IMR-90 (cell line): ENCODE measurements around the gene OXCT2. TPM values are rescaled to one million over a fixed set of nuclear protein-coding genes. Genes with fewer than 3 reads are reported as not detected.

Source experiments
- ATAC-seq: fragments of 200-7000 bp; cut with Tn5 transposase; 2 replicates; pipeline ENCODE4 v1.9.1; 2020; ENCODE audit warnings: low read depth, mild to moderate bottlenecking, moderate library complexity
- BruUV-seq: library from RNA; stranded (reverse); fragments of 400-500 nt; replicated peaks from 2 replicates; lab custom pipeline; 2021; lab: Mats Ljungman, UMichigan
- CTCF ChIA-PET: fragments of 300-600 bp; formaldehyde crosslinking; extraction: SDS; loops from one replicate; lab custom pipeline; 2021; ENCODE audit warnings: antibody characterized with exemption; lab: Yijun Ruan, JAX
- POLR2A ChIA-PET: fragments of 300-600 bp; sonication (Branson Sonifier 250); formaldehyde crosslinking; loops from one replicate; lab custom pipeline; 2022; ENCODE audit warnings: antibody characterized with exemption; ENCODE audit not compliant: unreplicated experiment; lab: Charles Lee
- DNase-seq: peaks from one replicate; pipeline ENCODE4 v3.0.0; 2013
- H2AFZ ChIP-seq: replicated peaks from 2 replicates; pipeline ENCODE3; 2013; ENCODE audit warnings: low read length, mild to moderate bottlenecking; ENCODE audit not compliant: poor library complexity
- H2AK5ac ChIP-seq: 2 replicates; pipeline ENCODE4 v1.6.1; 2013; ENCODE audit warnings: low read depth, low read length, inconsistent platforms
- H2AK9ac ChIP-seq: replicated peaks from 2 replicates; pipeline ENCODE3; 2013; ENCODE audit warnings: mild to moderate bottlenecking, low read depth, low read length, moderate library complexity; ENCODE audit not compliant: poor library complexity
- H2BK120ac ChIP-seq: 2 replicates; pipeline ENCODE4 v1.6.1; 2013; ENCODE audit warnings: low read depth, low read length, inconsistent platforms
- H2BK15ac ChIP-seq: 3 replicates; pipeline ENCODE4 v1.6.1; 2013; ENCODE audit warnings: low read depth, low read length, inconsistent platforms
- H2BK20ac ChIP-seq: 2 replicates; pipeline ENCODE4 v1.6.1; 2013; ENCODE audit warnings: low read depth, mild to moderate bottlenecking, inconsistent platforms, low read length, moderate library complexity
- H2BK5ac ChIP-seq: 2 replicates; pipeline ENCODE4 v1.6.1; 2013; ENCODE audit warnings: mild to moderate bottlenecking, low read depth, low read length, inconsistent platforms; ENCODE audit not compliant: poor library complexity, severe bottlenecking
- H3K14ac ChIP-seq: replicated peaks from 2 replicates; pipeline ENCODE4 v1.6.1; 2013; ENCODE audit warnings: low read depth, low read length, inconsistent platforms
- H3K18ac ChIP-seq: 2 replicates; pipeline ENCODE4 v1.6.1; 2013; ENCODE audit warnings: low read depth, low read length, control low read depth
- H3K23ac ChIP-seq: 2 replicates; pipeline ENCODE4 v1.6.1; 2013; ENCODE audit warnings: low read depth, low read length, inconsistent platforms
- H3K27ac ChIP-seq: 2 replicates; pipeline ENCODE4 v1.5.1; 2013; ENCODE audit warnings: mild to moderate bottlenecking, control low read depth, low read length; ENCODE audit not compliant: insufficient read depth
- H3K27me3 ChIP-seq: 2 replicates; pipeline ENCODE4 v1.6.1; 2013; ENCODE audit warnings: low read length; ENCODE audit not compliant: control insufficient read depth, insufficient read depth
- H3K36me3 ChIP-seq: 2 replicates; pipeline ENCODE4 v1.6.1; 2013; ENCODE audit warnings: low read length, mixed read lengths; ENCODE audit not compliant: control insufficient read depth, insufficient read depth
- H3K4ac ChIP-seq: 2 replicates; pipeline ENCODE4 v1.6.1; 2013; ENCODE audit warnings: low read depth, low read length, inconsistent platforms
- H3K4me1 ChIP-seq: 2 replicates; pipeline ENCODE4 v1.6.1; 2013; ENCODE audit warnings: low read length, mixed read lengths; ENCODE audit not compliant: control insufficient read depth, insufficient read depth
- H3K4me2 ChIP-seq: 2 replicates; pipeline ENCODE4 v1.6.1; 2013; ENCODE audit warnings: low read depth, mild to moderate bottlenecking, control low read depth, low read length, moderate library complexity
- H3K4me3 ChIP-seq: 2 replicates; pipeline ENCODE4 v1.5.1; 2013; ENCODE audit warnings: low read depth, mild to moderate bottlenecking, control low read depth, low read length, moderate library complexity; ENCODE audit not compliant: insufficient read depth
- H3K56ac ChIP-seq: 2 replicates; pipeline ENCODE4 v1.6.1; 2013; ENCODE audit warnings: low read length, inconsistent platforms; ENCODE audit not compliant: insufficient read depth; ENCODE audit errors: extremely low read depth
- H3K79me1 ChIP-seq, 2 experiments: 2 replicates each; pipeline ENCODE4 v1.6.1; 2013; ENCODE audit warnings: low read length in 2 of 2, inconsistent platforms in 1 of 2, low read depth in 1 of 2
- H3K9ac ChIP-seq: 2 replicates; pipeline ENCODE4 v1.6.1; 2013; ENCODE audit warnings: low read depth, low read length, control low read depth
- H3K9me1 ChIP-seq: 2 replicates; pipeline ENCODE4 v1.6.1; 2013; ENCODE audit warnings: low read length, inconsistent platforms; ENCODE audit not compliant: insufficient read depth
- H3K9me3 ChIP-seq: 2 replicates; pipeline ENCODE4 v1.6.1; 2013; ENCODE audit warnings: low read length; ENCODE audit not compliant: control insufficient read depth, insufficient read depth
- H4K20me1 ChIP-seq: 2 replicates; pipeline ENCODE4 v1.6.1; 2013; ENCODE audit warnings: low read length, inconsistent platforms; ENCODE audit not compliant: insufficient read depth
- H4K5ac ChIP-seq: 2 replicates; pipeline ENCODE4 v1.6.1; 2013; ENCODE audit warnings: mild to moderate bottlenecking, low read depth, low read length, control low read depth
- H4K8ac ChIP-seq, 2 experiments: 2 replicates each; pipeline ENCODE4 v1.6.1; 2013; ENCODE audit warnings: low read depth in 2 of 2, low read length in 2 of 2, control low read depth in 1 of 2, inconsistent platforms in 1 of 2
- H4K91ac ChIP-seq: 2 replicates; pipeline ENCODE4 v1.6.1; 2013; ENCODE audit warnings: low read depth, low read length, inconsistent platforms; ENCODE audit not compliant: insufficient read depth
- BHLHE40 ChIP-seq: fragments of 150-350 bp; IDR thresholded peaks from 2 replicates; pipeline ENCODE4 v1.6.1; 2016; ENCODE audit warnings: mild to moderate bottlenecking, low read depth, low read length
- FOS ChIP-seq: fragments of 150-350 bp; IDR thresholded peaks from 2 replicates; pipeline ENCODE4 v1.6.1; 2016; ENCODE audit warnings: low read depth, low read length
- MAZ ChIP-seq: IDR thresholded peaks from 2 replicates; pipeline ENCODE4 v1.6.1; 2012; ENCODE audit warnings: low read depth, mild to moderate bottlenecking, low read length, improper control_type of control experiment, moderate library complexity, borderline replicate concordance
- MXI1 ChIP-seq: IDR thresholded peaks from 2 replicates; pipeline ENCODE4 v1.6.1; 2012; ENCODE audit warnings: low read depth, mild to moderate bottlenecking, low read length, moderate library complexity, borderline replicate concordance
- POLR2A ChIP-seq: IDR thresholded peaks from 2 replicates; pipeline ENCODE4 v1.6.1; 2012; ENCODE audit warnings: mild to moderate bottlenecking, low read depth, low read length
- RFX5 ChIP-seq: IDR thresholded peaks from 2 replicates; pipeline ENCODE4 v1.8.0; 2012; ENCODE audit warnings: low read depth, mild to moderate bottlenecking, low read length, moderate library complexity
- SMC3 ChIP-seq: fragments of 150-350 bp; IDR thresholded peaks from 2 replicates; pipeline ENCODE4 v1.6.1; 2016; ENCODE audit warnings: low read depth, mild to moderate bottlenecking, antibody characterized with exemption, low read length, moderate library complexity
- WGBS, 2 experiments: methylation state at CpG; one replicate each; pipeline versions ENCODE4 v1.1.5 to v1.1.7; 2013; ENCODE audit warnings: missing lambda C conversion rate in 2 of 2; ENCODE audit not compliant: insufficient read length in 1 of 2; ENCODE audit errors: extremely low coverage in 2 of 2; 5-methylcytosine and 5-hydroxymethylcytosine counted together
- dilution Hi-C: fragments of 300-500 bp; cut with HindIII; formaldehyde crosslinking; loops from one replicate; pipeline ENCODE4 v1.14.3; 2018; ENCODE audit warnings: low sequenced_read_pairs; ENCODE audit not compliant: unreplicated experiment
- in situ Hi-C: fragments of 300-500 bp; cut with MboI; formaldehyde crosslinking; loops from 3 replicates; pipeline ENCODE4 v1.14.3; 2019; ENCODE audit warnings: low sequenced_read_pairs, inconsistent platforms, mixed read lengths
- intact Hi-C: fragments of 100-400 bp; cut with micrococcal nuclease; formaldehyde crosslinking; loops from 2 replicates; pipeline ENCODE4 v1.10.0; 2022
- polyA plus RNA-seq, 3 experiments: library from polyadenylated mRNA; depleted of rRNA; stranded (reverse); fragments of >200 nt; gene quantifications; 2 replicates each; pipeline ENCODE4 v1.2.3, GENCODE V29; 2012; ENCODE audit warnings: low replicate concordance in 1 of 3
- total RNA-seq: library from RNA; depleted of rRNA; stranded (reverse); fragments of >200 nt; gene quantifications from 2 replicates; pipeline ENCODE4 v1.2.3, GENCODE V29; 2012
- TF ChIP-seq, protein P1 (sequence below): fragments of 150-350 bp; IDR thresholded peaks from 2 replicates; pipeline ENCODE4 v1.6.1; 2017; ENCODE audit warnings: mild to moderate bottlenecking, antibody characterized with exemption, low read length, low read depth

Gene OXCT2
- total and polyA plus RNA-seq, 2 of the 4 experiments (the other 2 are of a cell fraction), result 0.18 to 0.22 TPM

DNA sequence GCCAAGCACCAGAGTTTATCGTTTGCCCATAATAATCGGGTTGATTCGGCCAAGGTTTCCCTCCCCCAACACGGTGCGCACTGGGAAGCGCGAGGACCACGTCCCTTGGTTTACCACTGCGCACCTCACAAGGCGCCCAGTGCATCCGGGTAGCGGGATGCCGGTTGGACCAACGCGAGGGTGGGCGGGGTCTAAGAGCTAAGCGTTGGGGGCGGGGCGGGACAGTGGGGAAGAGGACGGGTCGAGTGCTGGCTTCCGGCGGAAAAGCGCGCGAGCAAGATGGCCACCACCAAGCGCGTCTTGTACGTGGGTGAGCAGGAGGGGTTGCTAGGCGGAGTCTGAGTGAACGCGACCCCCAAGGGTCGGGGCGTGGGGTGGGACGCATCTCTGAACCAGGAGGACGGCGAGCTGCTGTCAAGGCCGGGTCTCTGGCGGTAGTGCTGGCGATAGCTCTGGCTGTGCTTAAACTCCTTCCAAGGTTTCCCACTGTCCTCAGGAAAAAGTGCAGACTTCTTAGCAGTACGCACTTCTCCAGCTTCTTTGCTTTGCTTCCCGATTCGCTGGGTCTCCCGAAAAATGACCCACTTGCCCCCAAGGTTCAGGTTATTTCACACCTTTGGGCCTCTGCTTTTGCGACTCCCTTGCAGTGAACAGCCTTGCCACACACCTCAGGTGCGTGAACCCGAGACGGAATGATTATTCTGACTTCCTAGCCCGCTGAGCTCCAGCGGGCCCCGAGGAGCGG lies 32.4 kb downstream of the OXCT2 start, which contains the start of gene PPIE:
Gene PPIE (plus strand): TSS at position 261 of the 745 bp plus-strand sequence. CDS start 19 bp downstream, at position 280.
- Histone ChIP-seq H2BK5ac (peak within 1 kb of the TSS; percentile 55), H3K27ac (peak within 1 kb of the TSS; percentile 67), H3K9me3 (no peaks in the 10 kb centered on the region), H4K91ac (peak within 1 kb of the TSS; percentile 90), H3K23ac (peak within 1 kb of the TSS; percentile 96), H3K79me1 (peaks cover 13 to 23% of the 10 kb centered on the region in 2 experiments), H4K20me1 (no peaks in the 10 kb centered on the region), H2BK20ac (no peak within 1 kb of the TSS), H3K27me3 (peaks cover 13% of the 10 kb centered on the region), H3K56ac (peak within 1 kb of the TSS; percentile 78; the same call in 1 of the 2 replicates), H3K4me3 (peak within 1 kb of the TSS; percentile 91), H2AK5ac (peak within 1 kb of the TSS; percentile 80), H3K4me2 (peak within 1 kb of the TSS; percentile 89), H3K14ac (peak within 1 kb of the TSS; percentile 97), H2BK15ac (peak within 1 kb of the TSS; percentile 43; the same call in 1 of the 3 replicates), H3K9ac (peak within 1 kb of the TSS; percentile 94), H2AFZ (peak within 1 kb of the TSS; percentile 91), H3K18ac (peak within 1 kb of the TSS; percentile 52; the same call in 1 of the 2 replicates), H4K5ac (peak within 1 kb of the TSS; percentile 97), H2BK120ac (peak within 1 kb of the TSS; percentile 51), H3K9me1 (peaks cover 7% of the 10 kb centered on the region), H4K8ac (peak within 1 kb of the TSS; percentile 90 to 99), H3K4me1 (peaks cover 5% of the 10 kb centered on the region; the same call in 1 of the 2 replicates), H2AK9ac (peak within 1 kb of the TSS; percentile 88), H3K36me3 (peaks cover 11% of the 10 kb centered on the region), H3K4ac (peak within 1 kb of the TSS; percentile 95)
- 2% methylated on average over 24 of the region's 52 CpGs; no CpG with 5 or more reads in 1 of the 2 experiments for WGBS, 2 experiments
- ATAC-seq (peak; percentile 99), DNase-seq (peak; percentile 83)
- ChIA-PET POLR2A (interaction anchor here (0.6 to 0.7 kb wide), 5 partner anchors 26 to 68 kb away, joined by 3 to 6 read pairs (median 4); no protein-coding TSS in a partner anchor), CTCF (no interaction called here)
- TF ChIP-seq BHLHE40, result no peak
- TF ChIP-seq, protein P1, sequence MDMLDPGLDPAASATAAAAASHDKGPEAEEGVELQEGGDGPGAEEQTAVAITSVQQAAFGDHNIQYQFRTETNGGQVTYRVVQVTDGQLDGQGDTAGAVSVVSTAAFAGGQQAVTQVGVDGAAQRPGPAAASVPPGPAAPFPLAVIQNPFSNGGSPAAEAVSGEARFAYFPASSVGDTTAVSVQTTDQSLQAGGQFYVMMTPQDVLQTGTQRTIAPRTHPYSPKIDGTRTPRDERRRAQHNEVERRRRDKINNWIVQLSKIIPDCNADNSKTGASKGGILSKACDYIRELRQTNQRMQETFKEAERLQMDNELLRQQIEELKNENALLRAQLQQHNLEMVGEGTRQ, result no peak
- peak; percentile 61; the same call in 1 of the 2 replicates for TF ChIP-seq POLR2A
- TF ChIP-seq FOS, result no peak
- no peak for TF ChIP-seq MXI1
- TF ChIP-seq MAZ, result peak; percentile 56; the same call in 1 of the 2 replicates
- no peak for TF ChIP-seq SMC3
- TF ChIP-seq RFX5, result no peak
- in situ Hi-C loops, result no loop called here
- intact Hi-C loops, result no loop called here
- dilution Hi-C loops, result no loop called here
- BruUV-seq, result no TSS peak
